Stimulated activated CD8-positive, alpha-beta memory T cell treated with anti-CD3 and anti-CD28 coated beads, Interleukin-2, amount 100 ng/mL, for 1 hour (primary cell): Measurements from ENCODE around the gene TMEM42.

Source experiments
- DNase-seq, 2 donors: peaks; one replicate each; pipeline ENCODE4 v3.0.0-alpha.2; 2020; ENCODE audit warnings: low read depth in 2 of 2

Gene TMEM42

GRCh38 chr3:44874308-44874707, 12.6 kb downstream of the TMEM42 start, which contains the start of gene TGM4:
TGM4 (plus strand) TSS chr3:44874608; CDS start chr3:44874679, 71 bp downstream.
- DNase-seq: no peak

GRCh38 chr3:44875596-44875995, 13.9 kb downstream of the TMEM42 start:
- no peak for DNase-seq

- no peak for DNase-seq
These were observed 15.6 kb downstream of the TMEM42 start for GRCh38 chr3:44877333-44877732.

- no peak for DNase-seq
These were observed 18.6 kb downstream of the TMEM42 start for GRCh38 chr3:44880284-44880683.

GRCh38 chr3:44883213-44883955, 21.7 kb downstream of the TMEM42 start:
- no peak for DNase-seq

GRCh38 chr3:44883999-44884431, 22.3 kb downstream of the TMEM42 start:
- DNase-seq: no peak

GRCh38 chr3:44885618-44886017, 23.9 kb downstream of the TMEM42 start:
- DNase-seq: no peak

- no peak for DNase-seq
These were observed 24.8 kb downstream of the TMEM42 start for GRCh38 chr3:44886561-44886960.

GRCh38 chr3:44887101-44887500, 25.4 kb downstream of the TMEM42 start:
- no peak for DNase-seq

GRCh38 chr3:44890258-44890657, 28.5 kb downstream of the TMEM42 start:
- DNase-seq: no peak

- DNase-seq: no peak
These were observed 29.1 kb downstream of the TMEM42 start for GRCh38 chr3:44890852-44891251.

- DNase-seq: no peak
These were observed 31.0 kb downstream of the TMEM42 start for GRCh38 chr3:44892689-44893088.

GRCh38 chr3:44893097-44893496, 31.4 kb downstream of the TMEM42 start:
- DNase-seq: no peak

GRCh38 chr3:44894485-44894884, 32.8 kb downstream of the TMEM42 start:
- no peak for DNase-seq

GRCh38 chr3:44896440-44896839, 34.7 kb downstream of the TMEM42 start:
- DNase-seq: no peak

- DNase-seq: no peak
These were observed 38.1 kb downstream of the TMEM42 start for GRCh38 chr3:44899683-44900367.

- no peak for DNase-seq
These were observed 40.9 kb downstream of the TMEM42 start for GRCh38 chr3:44902628-44903027.

GRCh38 chr3:44903314-44903713, 41.6 kb downstream of the TMEM42 start:
- DNase-seq: no peak

GRCh38 chr3:44903751-44904150, 42.0 kb downstream of the TMEM42 start:
- no peak for DNase-seq

- DNase-seq: no peak
These were observed 43.9 kb downstream of the TMEM42 start for GRCh38 chr3:44905446-44906157.

GRCh38 chr3:44906997-44907396, 45.3 kb downstream of the TMEM42 start:
- DNase-seq: no peak

- no peak for DNase-seq
These were observed 45.9 kb downstream of the TMEM42 start for GRCh38 chr3:44907612-44908011.

- DNase-seq: no peak
These were observed 47.4 kb downstream of the TMEM42 start for GRCh38 chr3:44909063-44909462.
